HepG2 (cell line): Measurements from ENCODE around the gene OGG1. TPM values are rescaled to one million over a fixed set of nuclear protein-coding genes. Genes with fewer than 3 reads are reported as not detected.

Experiments used
- ATAC-seq: fragments of 200-7000 bp; cut with Tn5 transposase; 3 replicates; pipeline ENCODE4 v1.9.1; 2020; ENCODE audit warnings: mild to moderate bottlenecking, moderate library complexity
- BruUV-seq: library from RNA; stranded (reverse); fragments of 400-500 nt; replicated peaks from 2 replicates; lab custom pipeline; 2021; lab: Mats Ljungman, UMichigan
- CTCF ChIA-PET: fragments of 300-600 bp; formaldehyde crosslinking; extraction: SDS; loops from one replicate; lab custom pipeline; 2021; ENCODE audit warnings: low total read pairs, inconsistent platforms, low intra/inter-chr PET ratio; lab: Yijun Ruan, JAX
- POLR2A ChIA-PET: fragments of 350-600 bp; sonication (Branson Sonifier 250); formaldehyde crosslinking; loops from one replicate; lab custom pipeline; 2020; ENCODE audit warnings: antibody characterized with exemption, inconsistent platforms; lab: Yijun Ruan, JAX
- DNase-seq: peaks from one replicate; pipeline ENCODE4 v3.0.0-alpha.2; 2015; ENCODE audit warnings: low spot score
- FAIRE-seq: peaks from 3 replicates; lab custom pipeline; 2011; peaks lifted over from hg19 to GRCh38; lab: Jason Lieb, UNC
- H2AFZ ChIP-seq: one replicate; pipeline ENCODE4 v1.6.1; 2011; ENCODE audit warnings: low read length, inconsistent platforms
- H3K27ac ChIP-seq: fragments of 300-600 bp; 3 replicates; pipeline ENCODE4 v1.8.0; 2011; ENCODE audit warnings: mixed run types, mild to moderate bottlenecking, mixed read lengths, low read length, inconsistent platforms; ENCODE audit not compliant: insufficient read depth; ENCODE audit errors: extremely low read length
- H3K27me3 ChIP-seq, 2 experiments: fragments of 200-600 bp in 1 of 2; 2 replicates in 1 of 2; 3 replicates in 1 of 2; pipeline versions ENCODE4 v1.6.0 to v1.8.0; 2011; ENCODE audit warnings: low read length in 2 of 2, mild to moderate bottlenecking in 2 of 2, moderate library complexity in 2 of 2, inconsistent platforms in 1 of 2; ENCODE audit not compliant: insufficient read depth in 2 of 2, control insufficient read depth in 1 of 2
- H3K36me3 ChIP-seq, 2 experiments: fragments of 200-600 bp in 1 of 2; replicated peaks in 1 of 2; 2 replicates in 1 of 2; 3 replicates in 1 of 2; pipeline versions ENCODE4 v1.5.1 to v1.8.0; 2011; ENCODE audit warnings: low read length in 2 of 2, inconsistent platforms in 1 of 2; ENCODE audit not compliant: insufficient read depth in 2 of 2, control insufficient read depth in 1 of 2
- H3K4me1 ChIP-seq: 2 replicates; pipeline ENCODE4 v1.5.1; 2012; ENCODE audit warnings: low read length, inconsistent platforms; ENCODE audit not compliant: insufficient read depth
- H3K4me2 ChIP-seq: 2 replicates; pipeline ENCODE4 v1.6.0; 2011; ENCODE audit warnings: low read depth, low read length, inconsistent platforms
- H3K4me3 ChIP-seq, 3 experiments: fragments of 200-600 bp in 1 of 3; sonication (generic), shearing (Covaris generic) in 1 of 3; replicated peaks in 1 of 3; 2 replicates each; pipeline ENCODE4 v1.5.1; 2011 to 2016; ENCODE audit warnings: low read length in 3 of 3, inconsistent platforms in 2 of 3, low read depth in 2 of 3, mild to moderate bottlenecking in 2 of 3, control low read depth in 1 of 3, mixed read lengths in 1 of 3; ENCODE audit not compliant: insufficient read depth in 1 of 3
- H3K79me2 ChIP-seq: one replicate; pipeline ENCODE4 v1.6.1; 2011; ENCODE audit warnings: low read length, inconsistent platforms; ENCODE audit not compliant: insufficient read depth
- H3K9ac ChIP-seq: 2 replicates; pipeline ENCODE4 v1.6.0; 2011; ENCODE audit warnings: mild to moderate bottlenecking, low read depth, low read length, inconsistent platforms; ENCODE audit not compliant: insufficient read depth
- H3K9me3 ChIP-seq: 2 replicates; pipeline ENCODE4 v1.5.1; 2012; ENCODE audit warnings: mild to moderate bottlenecking, low read length
- H4K20me1 ChIP-seq: 2 replicates; pipeline ENCODE4 v1.6.0; 2011; ENCODE audit warnings: inconsistent platforms, mild to moderate bottlenecking, low read length, moderate library complexity; ENCODE audit not compliant: insufficient read depth
- ATRX ChIP-seq: sonication (generic); formaldehyde crosslinking; IDR thresholded peaks from 2 replicates; pipeline ENCODE4 v1.4.0; 2020; ENCODE audit warnings: missing genetic modification reagents, borderline replicate concordance
- DMAP1 ChIP-seq: IDR thresholded peaks from 2 replicates; pipeline ENCODE4 v1.6.1; 2016
- GABPB1 ChIP-seq: IDR thresholded peaks from 2 replicates; pipeline ENCODE4 v1.6.1; 2016; ENCODE audit warnings: mild to moderate bottlenecking, missing genetic modification reagents, moderate library complexity, missing compliant biosample characterization
- GATAD2A ChIP-seq: IDR thresholded peaks from 2 replicates; pipeline ENCODE4 v1.6.1; 2016
- ZNF253 ChIP-seq: sonication (generic); formaldehyde crosslinking; IDR thresholded peaks from 2 replicates; pipeline ENCODE4 v1.8.0; 2022; ENCODE audit warnings: mild to moderate bottlenecking, missing genetic modification reagents, borderline replicate concordance
- ZNF333 ChIP-seq: sonication (generic); formaldehyde crosslinking; IDR thresholded peaks from 2 replicates; pipeline ENCODE4 v1.4.0; 2020; ENCODE audit warnings: mild to moderate bottlenecking, missing genetic modification reagents, borderline replicate concordance
- ZNF652 ChIP-seq: IDR thresholded peaks from 2 replicates; pipeline ENCODE4 v1.6.1; 2016; ENCODE audit warnings: low read depth, borderline replicate concordance
- WGBS: methylation state at CpG from one replicate; pipeline ENCODE4 v1.1.6; 2017; ENCODE audit warnings: low lambda C conversion rate; 5-methylcytosine and 5-hydroxymethylcytosine counted together
- in situ Hi-C: cut with HindIII; loops from 2 replicates; pipeline ENCODE4 v1.10.0; 2017; ENCODE audit warnings: low pct_unique_long_range_greater_than_20kb; ENCODE audit not compliant: extremely low pct_ligation_motif_present
- intact Hi-C: fragments of 100-400 bp; cut with micrococcal nuclease; formaldehyde crosslinking; loops from one replicate; pipeline ENCODE4 v1.10.0; 2022; ENCODE audit not compliant: unreplicated experiment
- polyA plus RNA-seq, 8 experiments: library from polyadenylated mRNA; depleted of rRNA in 3 of 8; stranded (reverse) in 7 of 8; unstranded in 1 of 8; fragments of >200 nt; fragmentation: Illumina TruSeq in 4 of 8; extraction: Trizol in 4 of 8; gene quantifications; 2 replicates each; pipeline versions ENCODE4 v1.2.1 to v1.2.3, GENCODE V29; 2011 to 2016; ENCODE audit warnings: low read depth in 4 of 8, missing spikeins in 1 of 8, mixed read lengths in 1 of 8; ENCODE audit not compliant: insufficient read depth in 1 of 8
- total RNA-seq, 5 experiments: library from RNA; depleted of rRNA; stranded (reverse); fragments of >200 nt; fragmentation: Illumina TruSeq; extraction: Trizol; gene quantifications; 2 replicates each; pipeline ENCODE4 v1.2.3, GENCODE V29; 2016; ENCODE audit warnings: low read depth in 1 of 5
- TF ChIP-seq, protein P1 (sequence below): sonication (generic); formaldehyde crosslinking; IDR thresholded peaks from 2 replicates; pipeline ENCODE4 v1.4.0; 2020; ENCODE audit warnings: mild to moderate bottlenecking, missing genetic modification reagents
- TF ChIP-seq, protein P2 (sequence below): sonication (generic); formaldehyde crosslinking; conservative IDR thresholded peaks from 2 replicates; pipeline ENCODE4 v1.8.0; 2022; ENCODE audit warnings: low read depth, missing genetic modification reagents
- TF ChIP-seq, protein P3 (sequence below): sonication (generic); formaldehyde crosslinking; IDR thresholded peaks from 2 replicates; pipeline ENCODE4 v1.9.0; 2021; ENCODE audit warnings: mild to moderate bottlenecking, missing genetic modification reagents
- TF ChIP-seq, protein P4 (sequence below): sonication (generic); formaldehyde crosslinking; IDR thresholded peaks from 2 replicates; pipeline ENCODE4 v1.5.0; 2020; ENCODE audit warnings: missing genetic modification reagents

The OGG1 gene
- total and polyA plus RNA-seq, 2 of the 13 experiments (the other 11 are each of a cell fraction or from before 2014, with no cell fraction given), result 28.7 to 33.2 TPM

DNA sequence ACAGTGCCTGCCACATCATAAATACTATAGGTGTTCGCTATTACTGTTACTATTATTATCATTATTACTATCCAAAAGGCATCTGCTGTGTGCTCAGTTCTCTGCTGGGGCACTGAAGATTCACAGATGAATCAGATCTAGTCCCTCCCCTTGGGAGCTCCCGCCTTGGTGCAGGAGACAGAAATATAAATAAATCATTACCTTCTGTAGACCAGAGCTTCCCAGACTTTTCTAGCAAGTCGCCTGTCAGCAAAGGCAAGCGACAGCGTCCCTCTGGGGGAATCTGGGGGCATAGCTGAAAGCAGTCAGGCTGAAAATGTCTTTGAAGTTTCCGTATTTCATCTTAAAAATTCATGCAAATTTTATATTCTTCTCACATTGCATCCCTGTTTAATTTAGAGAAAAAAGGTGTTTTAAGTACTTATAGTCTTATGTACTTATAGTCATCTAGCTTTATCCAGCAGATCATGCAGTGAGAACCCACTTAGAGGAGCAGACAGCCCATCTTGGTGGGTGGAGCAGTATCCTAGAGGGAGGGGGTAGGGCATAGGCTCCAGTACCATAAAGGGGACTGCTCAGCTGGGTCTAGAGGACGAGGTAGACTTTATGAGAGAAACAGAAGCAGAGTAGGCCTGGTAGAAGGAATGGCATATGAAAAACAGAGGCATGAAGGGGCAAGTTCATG is 28.6 kb upstream of the OGG1 start:
- H3K27ac ChIP-seq, result no peak overlapping the region
- H3K9ac ChIP-seq, result no peak overlapping the region
- POLR2A ChIA-PET, result no interaction called here
- H2AFZ ChIP-seq, result no peak overlapping the region
- no peaks in the 10 kb centered on the region for H3K9me3 ChIP-seq
- no peaks in the 10 kb centered on the region for H3K36me3 ChIP-seq
- no peak for DNase-seq
- no peak overlapping the region for H3K4me2 ChIP-seq
- intact Hi-C loops, result no loop called here
- H3K4me1 ChIP-seq, result peaks cover 1% of the 10 kb centered on the region; the same call in 1 of the 2 replicates
- CTCF ChIA-PET, result no interaction called here
- H3K79me2 ChIP-seq, result no peaks in the 10 kb centered on the region
- H3K27me3 ChIP-seq, result peaks cover 0 to 19% of the 10 kb centered on the region in 2 experiments; a peak in 2 of 5 replicates
- in situ Hi-C loops, result no loop called here
- H4K20me1 ChIP-seq, result no peaks in the 10 kb centered on the region
- BruUV-seq, result no TSS peak
- no peak; the same call in 2 of the 3 replicates for ATAC-seq
- H3K4me3 ChIP-seq, result no peak overlapping the region
- 12% methylated on average over 7 of the region's 7 CpGs for WGBS
- FAIRE-seq, result no peak
- TF ChIP-seq, protein P1, sequence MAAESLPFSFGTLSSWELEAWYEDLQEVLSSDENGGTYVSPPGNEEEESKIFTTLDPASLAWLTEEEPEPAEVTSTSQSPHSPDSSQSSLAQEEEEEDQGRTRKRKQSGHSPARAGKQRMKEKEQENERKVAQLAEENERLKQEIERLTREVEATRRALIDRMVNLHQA, result no peak
- TF ChIP-seq DMAP1, result no peak
- no peak for TF ChIP-seq GATAD2A (CRISPR knock-in tag)
- TF ChIP-seq, protein P2, sequence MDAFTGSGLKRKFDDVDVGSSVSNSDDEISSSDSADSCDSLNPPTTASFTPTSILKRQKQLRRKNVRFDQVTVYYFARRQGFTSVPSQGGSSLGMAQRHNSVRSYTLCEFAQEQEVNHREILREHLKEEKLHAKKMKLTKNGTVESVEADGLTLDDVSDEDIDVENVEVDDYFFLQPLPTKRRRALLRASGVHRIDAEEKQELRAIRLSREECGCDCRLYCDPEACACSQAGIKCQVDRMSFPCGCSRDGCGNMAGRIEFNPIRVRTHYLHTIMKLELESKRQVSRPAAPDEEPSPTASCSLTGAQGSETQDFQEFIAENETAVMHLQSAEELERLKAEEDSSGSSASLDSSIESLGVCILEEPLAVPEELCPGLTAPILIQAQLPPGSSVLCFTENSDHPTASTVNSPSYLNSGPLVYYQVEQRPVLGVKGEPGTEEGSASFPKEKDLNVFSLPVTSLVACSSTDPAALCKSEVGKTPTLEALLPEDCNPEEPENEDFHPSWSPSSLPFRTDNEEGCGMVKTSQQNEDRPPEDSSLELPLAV (CRISPR knock-in tag), result no peak
- no peak for TF ChIP-seq GABPB1 (CRISPR knock-in tag)
- TF ChIP-seq, protein P3, sequence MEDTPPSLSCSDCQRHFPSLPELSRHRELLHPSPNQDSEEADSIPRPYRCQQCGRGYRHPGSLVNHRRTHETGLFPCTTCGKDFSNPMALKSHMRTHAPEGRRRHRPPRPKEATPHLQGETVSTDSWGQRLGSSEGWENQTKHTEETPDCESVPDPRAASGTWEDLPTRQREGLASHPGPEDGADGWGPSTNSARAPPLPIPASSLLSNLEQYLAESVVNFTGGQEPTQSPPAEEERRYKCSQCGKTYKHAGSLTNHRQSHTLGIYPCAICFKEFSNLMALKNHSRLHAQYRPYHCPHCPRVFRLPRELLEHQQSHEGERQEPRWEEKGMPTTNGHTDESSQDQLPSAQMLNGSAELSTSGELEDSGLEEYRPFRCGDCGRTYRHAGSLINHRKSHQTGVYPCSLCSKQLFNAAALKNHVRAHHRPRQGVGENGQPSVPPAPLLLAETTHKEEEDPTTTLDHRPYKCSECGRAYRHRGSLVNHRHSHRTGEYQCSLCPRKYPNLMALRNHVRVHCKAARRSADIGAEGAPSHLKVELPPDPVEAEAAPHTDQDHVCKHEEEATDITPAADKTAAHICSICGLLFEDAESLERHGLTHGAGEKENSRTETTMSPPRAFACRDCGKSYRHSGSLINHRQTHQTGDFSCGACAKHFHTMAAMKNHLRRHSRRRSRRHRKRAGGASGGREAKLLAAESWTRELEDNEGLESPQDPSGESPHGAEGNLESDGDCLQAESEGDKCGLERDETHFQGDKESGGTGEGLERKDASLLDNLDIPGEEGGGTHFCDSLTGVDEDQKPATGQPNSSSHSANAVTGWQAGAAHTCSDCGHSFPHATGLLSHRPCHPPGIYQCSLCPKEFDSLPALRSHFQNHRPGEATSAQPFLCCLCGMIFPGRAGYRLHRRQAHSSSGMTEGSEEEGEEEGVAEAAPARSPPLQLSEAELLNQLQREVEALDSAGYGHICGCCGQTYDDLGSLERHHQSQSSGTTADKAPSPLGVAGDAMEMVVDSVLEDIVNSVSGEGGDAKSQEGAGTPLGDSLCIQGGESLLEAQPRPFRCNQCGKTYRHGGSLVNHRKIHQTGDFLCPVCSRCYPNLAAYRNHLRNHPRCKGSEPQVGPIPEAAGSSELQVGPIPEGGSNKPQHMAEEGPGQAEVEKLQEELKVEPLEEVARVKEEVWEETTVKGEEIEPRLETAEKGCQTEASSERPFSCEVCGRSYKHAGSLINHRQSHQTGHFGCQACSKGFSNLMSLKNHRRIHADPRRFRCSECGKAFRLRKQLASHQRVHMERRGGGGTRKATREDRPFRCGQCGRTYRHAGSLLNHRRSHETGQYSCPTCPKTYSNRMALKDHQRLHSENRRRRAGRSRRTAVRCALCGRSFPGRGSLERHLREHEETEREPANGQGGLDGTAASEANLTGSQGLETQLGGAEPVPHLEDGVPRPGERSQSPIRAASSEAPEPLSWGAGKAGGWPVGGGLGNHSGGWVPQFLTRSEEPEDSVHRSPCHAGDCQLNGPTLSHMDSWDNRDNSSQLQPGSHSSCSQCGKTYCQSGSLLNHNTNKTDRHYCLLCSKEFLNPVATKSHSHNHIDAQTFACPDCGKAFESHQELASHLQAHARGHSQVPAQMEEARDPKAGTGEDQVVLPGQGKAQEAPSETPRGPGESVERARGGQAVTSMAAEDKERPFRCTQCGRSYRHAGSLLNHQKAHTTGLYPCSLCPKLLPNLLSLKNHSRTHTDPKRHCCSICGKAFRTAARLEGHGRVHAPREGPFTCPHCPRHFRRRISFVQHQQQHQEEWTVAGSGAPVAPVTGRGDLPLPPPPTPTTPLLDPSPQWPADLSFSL (CRISPR knock-in tag), result no peak
- no peak for TF ChIP-seq ZNF253 (CRISPR knock-in tag)
- TF ChIP-seq, protein P4, sequence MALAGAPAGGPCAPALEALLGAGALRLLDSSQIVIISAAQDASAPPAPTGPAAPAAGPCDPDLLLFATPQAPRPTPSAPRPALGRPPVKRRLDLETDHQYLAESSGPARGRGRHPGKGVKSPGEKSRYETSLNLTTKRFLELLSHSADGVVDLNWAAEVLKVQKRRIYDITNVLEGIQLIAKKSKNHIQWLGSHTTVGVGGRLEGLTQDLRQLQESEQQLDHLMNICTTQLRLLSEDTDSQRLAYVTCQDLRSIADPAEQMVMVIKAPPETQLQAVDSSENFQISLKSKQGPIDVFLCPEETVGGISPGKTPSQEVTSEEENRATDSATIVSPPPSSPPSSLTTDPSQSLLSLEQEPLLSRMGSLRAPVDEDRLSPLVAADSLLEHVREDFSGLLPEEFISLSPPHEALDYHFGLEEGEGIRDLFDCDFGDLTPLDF, result no peak
- TF ChIP-seq ATRX, result no peak
- TF ChIP-seq ZNF652 (CRISPR knock-in tag), result no peak
- no peak for TF ChIP-seq ZNF333 (CRISPR knock-in tag)
